Measurements from ENCODE around the gene FPR3.

GRCh38 chr19:51799774-51800472 is 5.0 kb downstream of the FPR3 start:
- TF ChIP-seq, protein P1, sequence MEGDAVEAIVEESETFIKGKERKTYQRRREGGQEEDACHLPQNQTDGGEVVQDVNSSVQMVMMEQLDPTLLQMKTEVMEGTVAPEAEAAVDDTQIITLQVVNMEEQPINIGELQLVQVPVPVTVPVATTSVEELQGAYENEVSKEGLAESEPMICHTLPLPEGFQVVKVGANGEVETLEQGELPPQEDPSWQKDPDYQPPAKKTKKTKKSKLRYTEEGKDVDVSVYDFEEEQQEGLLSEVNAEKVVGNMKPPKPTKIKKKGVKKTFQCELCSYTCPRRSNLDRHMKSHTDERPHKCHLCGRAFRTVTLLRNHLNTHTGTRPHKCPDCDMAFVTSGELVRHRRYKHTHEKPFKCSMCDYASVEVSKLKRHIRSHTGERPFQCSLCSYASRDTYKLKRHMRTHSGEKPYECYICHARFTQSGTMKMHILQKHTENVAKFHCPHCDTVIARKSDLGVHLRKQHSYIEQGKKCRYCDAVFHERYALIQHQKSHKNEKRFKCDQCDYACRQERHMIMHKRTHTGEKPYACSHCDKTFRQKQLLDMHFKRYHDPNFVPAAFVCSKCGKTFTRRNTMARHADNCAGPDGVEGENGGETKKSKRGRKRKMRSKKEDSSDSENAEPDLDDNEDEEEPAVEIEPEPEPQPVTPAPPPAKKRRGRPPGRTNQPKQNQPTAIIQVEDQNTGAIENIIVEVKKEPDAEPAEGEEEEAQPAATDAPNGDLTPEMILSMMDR (IDR thresholded peaks at IDR 0.05), result no peak
- TF ChIP-seq ZFX (IDR thresholded peaks at IDR 0.05; ENCODE audit: borderline replicate concordance), result no peak
